Superior temporal gyrus (tissue), 1 donor: Measurements from ENCODE around the gene WDR89.
"Not testable (repeated sequence)": the region's sequence is repeated elsewhere in the genome, so short reads cannot be mapped to it uniquely, and the experiment has no call there.

Source experiments
- DNase-seq: peaks from one replicate; pipeline ENCODE4 v3.0.0-alpha.2; 2016; ENCODE audit errors: extremely low spot score

Gene WDR89

GRCh38 chr14:63641473-63642228 lies at the start of gene WDR89:
Gene WDR89 (minus strand): TSS chr14:63641871. CDS start chr14:63599942, 41,929 bp downstream.
- DNase-seq = peak; percentile 100

GRCh38 chr14:63689132-63689531 lies 47.5 kb upstream of the WDR89 start:
- no peak for DNase-seq

DNA sequence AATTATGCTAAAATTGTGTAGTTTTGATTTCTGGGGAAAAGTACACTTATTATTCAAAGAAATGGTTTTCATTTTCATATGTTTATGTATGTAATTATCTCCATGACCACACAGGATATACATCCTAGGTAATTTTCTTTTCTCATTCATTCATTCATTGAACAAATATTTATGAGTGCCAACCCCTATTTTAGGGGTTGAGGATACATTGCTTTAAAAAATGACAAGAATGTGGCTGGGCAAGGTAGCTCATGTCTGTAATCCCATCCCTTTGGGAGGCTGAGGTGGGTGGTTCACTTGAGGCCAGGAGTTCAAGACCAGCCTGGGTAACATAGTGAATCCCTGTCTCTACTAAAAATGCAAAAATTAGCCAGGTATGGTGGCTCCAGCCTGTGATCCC lies 45.3 kb upstream of the WDR89 start:
- no peak for DNase-seq

DNA sequence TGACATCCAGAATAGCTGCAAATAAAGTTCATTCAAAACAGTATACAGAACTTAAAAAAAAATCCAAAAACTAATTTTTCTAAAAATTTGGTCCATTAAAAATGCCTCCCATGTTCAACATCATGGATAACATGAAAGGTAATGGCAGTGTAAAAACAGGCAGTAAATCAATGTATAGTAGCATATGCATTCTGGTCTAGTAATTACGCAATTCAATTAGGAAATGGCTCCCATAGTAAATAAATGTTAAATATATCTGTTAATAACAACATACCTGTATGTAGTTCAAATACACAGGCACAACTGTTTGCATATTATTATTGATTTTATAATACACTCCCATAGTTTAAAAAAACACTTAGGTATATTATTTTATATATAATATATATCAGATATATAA lies 43.7 kb upstream of the WDR89 start:
- no peak for DNase-seq

- DNase-seq = no peak
Observed at GRCh38 chr14:63682727-63683593, 41.3 kb upstream of the WDR89 start.

GRCh38 chr14:63678536-63678935 lies 36.9 kb upstream of the WDR89 start:
- DNase-seq = no peak

DNA sequence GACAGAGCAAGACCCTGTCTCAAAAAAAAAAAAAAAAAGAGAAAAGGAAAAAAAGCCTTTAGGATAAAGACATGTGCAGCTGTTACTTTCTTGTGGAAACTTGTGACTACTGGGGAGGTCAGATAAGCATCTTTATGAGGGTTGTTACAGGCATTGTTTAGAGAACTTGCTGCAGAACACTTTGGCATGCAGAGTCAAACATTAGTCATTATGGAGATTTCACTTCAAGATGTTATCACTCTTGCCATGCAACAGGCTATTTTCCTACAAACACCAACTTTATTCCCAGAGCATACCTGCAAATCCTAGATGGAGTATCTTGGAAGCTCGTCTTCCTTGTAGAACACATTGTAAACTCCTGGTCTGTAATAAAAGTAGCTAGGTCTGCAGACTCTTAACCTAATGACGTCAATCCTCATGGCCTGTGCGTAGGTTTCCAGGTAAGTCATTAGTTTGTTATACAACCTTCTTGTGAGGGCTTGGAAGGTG lies 36.3 kb upstream of the WDR89 start:
- DNase-seq = no peak

DNA sequence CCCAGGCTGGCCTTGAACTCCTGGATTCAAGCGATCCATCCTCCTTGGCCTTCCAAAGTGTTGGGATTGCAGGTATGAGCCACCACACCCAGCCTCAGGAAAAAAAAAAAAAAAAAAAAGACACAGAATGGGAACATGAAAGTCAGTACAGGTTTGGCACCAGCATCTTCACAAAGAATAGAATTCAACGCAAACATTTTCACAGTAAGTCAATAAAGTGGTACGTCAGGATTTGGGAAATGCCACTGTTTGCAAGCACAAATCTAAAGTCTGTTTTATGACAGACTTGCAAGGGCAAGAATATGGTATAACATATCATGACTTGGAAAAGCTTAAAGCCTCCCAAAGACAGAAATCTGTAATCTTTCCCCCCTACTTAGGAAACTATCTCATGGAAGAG lies 34.9 kb upstream of the WDR89 start:
- no peak for DNase-seq

- no peak for DNase-seq
Observed at GRCh38 chr14:63673886-63674497, 32.3 kb upstream of the WDR89 start.

DNA sequence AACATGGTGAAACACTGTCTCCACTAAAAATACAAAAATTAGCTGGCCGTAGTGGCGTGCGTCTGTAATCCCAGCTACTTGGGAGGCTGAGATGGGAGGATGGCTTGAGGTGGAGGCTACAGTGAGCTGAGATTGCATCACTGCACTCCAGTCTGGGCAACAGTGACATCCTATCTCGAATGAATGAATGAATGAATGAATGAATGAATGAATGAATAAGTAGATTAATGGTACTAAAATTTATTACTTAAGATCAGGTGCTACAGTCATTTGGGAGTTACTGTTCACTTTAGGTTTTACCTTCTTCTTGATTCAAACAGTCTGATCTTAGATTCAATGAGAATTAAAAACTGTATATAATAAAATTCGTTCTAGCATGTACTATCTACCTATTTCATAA lies 31.6 kb upstream of the WDR89 start:
- DNase-seq = no peak

DNA sequence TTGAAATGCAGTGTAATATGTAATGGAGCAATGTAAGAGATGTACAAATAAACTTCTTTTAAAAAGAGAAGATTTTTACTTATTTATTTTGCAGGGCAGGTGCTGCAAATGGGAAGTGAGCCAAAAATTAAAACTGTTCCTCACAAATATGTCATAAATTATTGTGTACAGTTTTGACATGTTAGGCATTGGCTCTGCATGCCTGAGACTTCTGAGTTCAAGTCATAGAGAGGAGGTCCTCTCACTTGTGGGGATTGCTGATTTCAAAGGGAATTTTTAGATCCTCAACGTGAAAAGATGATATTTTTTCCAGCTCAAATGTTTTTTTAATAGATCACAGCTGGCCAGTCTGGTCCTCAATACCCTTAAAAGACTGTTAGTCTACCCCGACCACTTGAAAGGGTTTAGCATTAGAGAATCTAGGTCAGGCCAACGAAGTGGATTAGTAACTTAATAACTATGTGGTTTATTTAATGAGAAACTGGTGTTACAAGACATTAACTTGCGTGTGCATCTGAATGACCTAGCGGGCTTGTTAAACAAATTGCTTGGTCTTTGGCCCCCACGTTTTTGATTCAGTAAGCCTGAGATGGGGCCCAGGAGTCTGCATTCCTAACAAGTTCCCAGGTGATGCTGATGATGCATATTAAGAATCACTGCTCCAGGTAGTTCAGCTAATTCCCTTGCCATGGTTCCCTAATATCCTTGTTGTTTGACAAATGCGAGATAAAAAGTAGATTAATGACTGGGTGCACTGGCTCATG lies 30.9 kb upstream of the WDR89 start:
- DNase-seq = no peak

GRCh38 chr14:63671987-63672386 lies 30.3 kb upstream of the WDR89 start:
- no peak for DNase-seq

DNA sequence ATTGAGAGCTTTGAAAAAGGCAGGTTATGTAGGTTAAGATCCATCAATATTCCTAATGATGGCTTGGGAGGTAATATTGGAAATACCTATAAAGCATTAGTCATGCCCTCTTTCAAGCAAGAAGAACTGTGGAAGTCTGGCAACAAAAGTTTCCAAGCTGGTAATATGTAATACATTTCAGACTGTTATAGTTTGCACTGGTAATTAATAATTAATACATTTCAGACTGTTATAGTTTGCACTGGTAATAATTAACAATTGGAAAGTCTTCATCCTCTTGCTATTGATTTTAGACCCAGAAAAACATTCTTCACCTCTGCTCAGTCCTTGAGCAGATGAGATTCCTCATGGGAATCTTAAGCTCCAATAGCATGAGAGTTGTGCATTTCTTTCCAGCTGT lies 29.0 kb upstream of the WDR89 start:
- DNase-seq = no peak

GRCh38 chr14:63666335-63666734 lies 24.7 kb upstream of the WDR89 start:
- no peak for DNase-seq

DNA sequence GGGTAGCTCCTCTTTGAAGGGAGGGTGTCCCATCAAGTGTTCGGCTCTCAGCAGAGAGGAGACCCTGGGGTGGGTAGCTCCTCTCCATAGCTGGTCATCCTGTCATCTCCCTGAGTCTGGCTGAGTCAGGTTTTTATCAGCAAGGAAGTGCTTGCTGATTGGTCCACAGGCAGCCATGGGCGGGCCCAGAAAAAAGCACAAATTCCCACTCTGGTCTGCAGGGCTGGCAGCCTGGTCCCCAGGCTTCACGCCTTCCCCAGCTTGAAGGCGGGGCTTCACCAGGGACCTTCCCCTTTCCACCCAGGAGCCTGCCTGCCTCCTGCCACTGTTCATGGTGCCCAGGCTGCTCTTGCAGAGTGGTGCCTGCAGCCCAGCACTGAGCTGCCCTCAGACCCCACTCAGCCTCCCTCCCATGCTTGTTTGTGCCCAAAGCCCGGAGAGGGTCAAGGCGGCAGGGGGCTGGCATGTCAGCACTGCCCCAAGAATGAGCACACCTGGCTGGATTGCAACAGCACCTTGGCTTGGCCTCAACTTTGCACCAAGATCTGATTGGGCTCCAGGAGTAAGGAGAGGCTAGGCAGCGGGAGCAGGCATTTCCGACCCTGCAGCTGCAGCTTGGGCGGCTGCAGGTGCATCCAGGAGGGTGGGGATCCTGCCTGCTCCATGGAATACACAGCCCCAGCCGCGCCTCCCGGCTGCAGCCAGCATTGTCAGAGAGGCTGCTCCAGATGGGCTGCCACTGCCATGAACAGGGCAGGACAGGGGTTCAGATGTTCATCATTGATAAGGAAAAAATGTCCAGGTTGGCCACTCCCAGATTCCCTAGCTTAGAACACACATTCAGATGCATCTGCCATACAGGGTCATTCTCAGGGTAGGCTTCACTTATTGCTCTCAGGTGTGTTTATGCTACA lies 22.0 kb upstream of the WDR89 start:
- DNase-seq = no peak

- DNase-seq = no peak
Observed at GRCh38 chr14:63662776-63663175, 21.1 kb upstream of the WDR89 start.

DNA sequence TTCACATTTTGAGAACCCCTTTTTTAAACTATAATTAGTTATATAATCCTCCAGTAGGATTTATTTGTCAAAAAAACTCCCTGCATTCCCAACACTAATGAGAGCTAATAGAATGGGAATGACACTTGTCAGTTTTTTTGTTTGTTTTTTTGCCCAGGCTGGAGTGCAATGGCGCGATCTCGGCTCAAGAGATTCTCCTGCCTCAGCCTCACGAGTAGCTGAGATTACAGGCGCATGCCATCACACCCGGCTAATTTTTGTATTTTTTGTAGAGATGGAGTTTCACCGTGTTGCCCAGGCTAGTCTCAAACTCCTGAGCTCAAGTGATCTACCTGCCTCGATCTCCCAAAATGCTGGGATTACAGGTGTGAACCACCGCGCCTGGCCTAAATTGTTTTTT lies 20.2 kb upstream of the WDR89 start:
- DNase-seq = not testable (repeated sequence)

DNA sequence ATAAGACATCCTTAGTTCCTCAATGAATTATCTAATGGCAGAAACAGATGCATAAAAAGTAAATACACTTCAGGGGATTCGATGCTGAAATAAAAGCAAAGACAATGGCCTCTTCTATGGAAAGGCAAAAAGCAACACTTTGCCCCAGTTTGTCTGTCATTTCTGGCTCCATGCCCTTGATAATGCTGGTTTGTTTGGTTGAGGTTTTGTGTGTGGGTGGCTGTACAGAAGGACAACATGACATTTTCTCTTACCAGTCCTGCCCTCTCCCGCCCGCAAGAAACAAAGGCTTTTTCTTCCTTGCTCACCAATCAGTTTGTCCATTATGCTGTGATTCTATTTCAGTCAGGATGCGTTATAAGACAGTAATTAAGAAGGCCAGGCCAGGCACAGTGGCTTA lies 18.1 kb upstream of the WDR89 start:
- DNase-seq = peak; percentile 90

DNA sequence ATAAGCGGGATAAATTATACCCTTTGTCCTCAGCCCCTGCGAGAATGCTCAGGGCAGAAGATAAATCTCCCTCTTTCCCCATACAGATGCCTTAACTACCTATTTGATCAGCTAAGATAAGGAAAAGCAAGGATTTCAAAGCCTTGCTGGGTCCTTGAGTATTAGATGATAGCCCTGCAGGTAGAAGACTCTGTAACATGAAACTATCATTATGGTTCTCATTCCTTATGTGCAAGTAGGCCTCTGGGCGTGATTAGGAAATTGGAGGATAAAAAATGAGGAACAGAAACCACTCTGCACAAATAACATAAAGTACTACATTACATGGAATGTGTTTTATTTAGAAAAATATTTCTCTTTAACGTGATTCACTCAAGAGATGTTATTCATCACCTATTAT lies 14.5 kb upstream of the WDR89 start:
- no peak for DNase-seq

- no peak for DNase-seq
Observed at GRCh38 chr14:63654936-63655335, 13.3 kb upstream of the WDR89 start.

GRCh38 chr14:63654346-63654745 lies 12.7 kb upstream of the WDR89 start:
- DNase-seq = no peak
